Duodenal mucosa (tissue), 2 donors: ENCODE measurements around the gene CACNA1D.

Source experiments
- H3K27ac ChIP-seq: one replicate; pipeline ENCODE4 v1.7.0; 2013; ENCODE audit warnings: low read depth, low read length
- H3K27me3 ChIP-seq, 2 donors: one replicate each; pipeline ENCODE4 v1.7.0; 2013; ENCODE audit warnings: low read length in 2 of 2, control low read depth in 1 of 2; ENCODE audit not compliant: insufficient read depth in 2 of 2, control insufficient read depth in 1 of 2
- H3K36me3 ChIP-seq, 2 donors: one replicate each; pipeline ENCODE4 v1.7.0; 2013; ENCODE audit warnings: low read length in 2 of 2, control low read depth in 1 of 2; ENCODE audit not compliant: insufficient read depth in 2 of 2, control insufficient read depth in 1 of 2
- H3K4me1 ChIP-seq, 2 donors: one replicate each; pipeline ENCODE4 v1.7.0; 2013; ENCODE audit warnings: low read length in 2 of 2, control low read depth in 1 of 2; ENCODE audit not compliant: insufficient read depth in 2 of 2, control insufficient read depth in 1 of 2
- H3K4me3 ChIP-seq, 2 donors: one replicate each; pipeline ENCODE4 v1.7.0; 2013; ENCODE audit warnings: low read length in 2 of 2, low read depth in 1 of 2
- H3K9ac ChIP-seq, 2 donors: one replicate each; pipeline ENCODE4 v1.7.0; 2013; ENCODE audit warnings: low read length in 2 of 2, low read depth in 1 of 2
- H3K9me3 ChIP-seq, 2 donors: one replicate each; pipeline ENCODE4 v1.7.0; 2013; ENCODE audit warnings: low read length in 2 of 2, control low read depth in 1 of 2; ENCODE audit not compliant: control insufficient read depth in 1 of 2

Gene CACNA1D

GRCh38 chr3:53850895-53851294 lies 356.5 kb downstream of the CACNA1D start:
- peaks cover 0 to 4% of the 10 kb centered on the region in 2 donors for H3K36me3 ChIP-seq

GRCh38 chr3:53856964-53857363 lies 362.6 kb downstream of the CACNA1D start:
- no peak overlapping the region for H3K27ac ChIP-seq
- no peaks in the 10 kb centered on the region for H3K27me3 ChIP-seq
- no peaks in the 10 kb centered on the region for H3K9me3 ChIP-seq
- no peak overlapping the region for H3K4me3 ChIP-seq
- peaks cover 0 to 26% of the 10 kb centered on the region in 2 donors for H3K36me3 ChIP-seq
- no peaks in the 10 kb centered on the region for H3K4me1 ChIP-seq
- H3K9ac ChIP-seq, result no peak overlapping the region

More at GRCh38 chr3:53850895-53851294, 356.5 kb downstream of the CACNA1D start:
- no peak overlapping the region for H3K4me3 ChIP-seq
- H3K27ac ChIP-seq, result no peak overlapping the region
- peaks cover 5 to 6% of the 10 kb centered on the region in 2 donors for H3K4me1 ChIP-seq
- peaks cover 0 to 7% of the 10 kb centered on the region in 2 donors for H3K27me3 ChIP-seq
- no peak overlapping the region for H3K9ac ChIP-seq
- H3K9me3 ChIP-seq, result no peaks in the 10 kb centered on the region

GRCh38 chr3:53858096-53858741 lies 363.8 kb downstream of the CACNA1D start:
- no peak overlapping the region for H3K4me3 ChIP-seq
- no peak overlapping the region for H3K9ac ChIP-seq
- peaks cover 0 to 28% of the 10 kb centered on the region in 2 donors for H3K36me3 ChIP-seq
- no peaks in the 10 kb centered on the region for H3K9me3 ChIP-seq
- no peak overlapping the region for H3K27ac ChIP-seq
- H3K27me3 ChIP-seq, result no peaks in the 10 kb centered on the region
- no peaks in the 10 kb centered on the region for H3K4me1 ChIP-seq

GRCh38 chr3:53859178-53859577 lies 364.8 kb downstream of the CACNA1D start:
- H3K27me3 ChIP-seq, result no peaks in the 10 kb centered on the region
- H3K36me3 ChIP-seq, result peaks cover 0 to 35% of the 10 kb centered on the region in 2 donors
- no peak overlapping the region for H3K27ac ChIP-seq
- no peak overlapping the region for H3K4me3 ChIP-seq
- no peaks in the 10 kb centered on the region for H3K9me3 ChIP-seq
- H3K9ac ChIP-seq, result no peak overlapping the region
- H3K4me1 ChIP-seq, result no peaks in the 10 kb centered on the region

- no peak overlapping the region for H3K4me3 ChIP-seq
- H3K4me1 ChIP-seq, result no peaks in the 10 kb centered on the region
- H3K27ac ChIP-seq, result no peak overlapping the region
- no peaks in the 10 kb centered on the region for H3K27me3 ChIP-seq
- peaks cover 5 to 45% of the 10 kb centered on the region in 2 donors for H3K36me3 ChIP-seq
- no peaks in the 10 kb centered on the region for H3K9me3 ChIP-seq
- H3K9ac ChIP-seq, result no peak overlapping the region
These were observed 365.8 kb downstream of the CACNA1D start for GRCh38 chr3:53860196-53860595.

- H3K4me1 ChIP-seq, result no peaks in the 10 kb centered on the region
- H3K27ac ChIP-seq, result no peak overlapping the region
- H3K36me3 ChIP-seq, result peaks cover 5 to 59% of the 10 kb centered on the region in 2 donors
- no peaks in the 10 kb centered on the region for H3K9me3 ChIP-seq
- H3K9ac ChIP-seq, result no peak overlapping the region
- H3K27me3 ChIP-seq, result no peaks in the 10 kb centered on the region
- H3K4me3 ChIP-seq, result no peak overlapping the region
These were observed 367.8 kb downstream of the CACNA1D start for GRCh38 chr3:53862241-53862640.

- Histone ChIP-seq H3K36me3 (peaks cover 5 to 61% of the 10 kb centered on the region in 2 donors), H3K9me3 (no peaks in the 10 kb centered on the region), H3K4me3 (no peak overlapping the region), H3K27me3 (no peaks in the 10 kb centered on the region), H3K4me1 (no peaks in the 10 kb centered on the region), H3K27ac (no peak overlapping the region), H3K9ac (no peak overlapping the region)
These were observed 368.7 kb downstream of the CACNA1D start for GRCh38 chr3:53863145-53863544.
